PC-9 (cell line): Measurements from ENCODE around the gene CD55.

Experiments used
- CTCF ChIP-seq: fragments of 200-600 bp; sonication (generic); conservative IDR thresholded peaks from 2 replicates; pipeline ENCODE4 v1.6.1; 2017; ENCODE audit warnings: mixed run types, antibody characterized with exemption, mild to moderate bottlenecking, moderate library complexity
- EZH2 ChIP-seq: fragments of 200-600 bp; sonication (generic); IDR thresholded peaks from 2 replicates; pipeline ENCODE4 v1.8.0; 2017; ENCODE audit warnings: antibody characterized with exemption, low read depth

GRCh38 chr1:207329469-207329868, 8.0 kb downstream of the CD55 start:
- no peak for TF ChIP-seq CTCF
- no peak for TF ChIP-seq EZH2
